GM20000 (cell line): ENCODE results near the gene VWF.

Experiments used
- DNase-seq: peaks from one replicate; pipeline ENCODE4 v3.0.0; 2012; ENCODE audit warnings: low spot score
- CTCF ChIP-seq: IDR thresholded peaks from 2 replicates; pipeline ENCODE4 v1.5.1; 2012; ENCODE audit warnings: mild to moderate bottlenecking, control low read depth; ENCODE audit errors: extremely low read depth, missing control alignments

Gene VWF

GRCh38 chr12:5921027-5921909, 203.2 kb downstream of the VWF start:
- DNase-seq, result no peak
- TF ChIP-seq CTCF, result no peak

GRCh38 chr12:5916785-5917290, 207.6 kb downstream of the VWF start:
- TF ChIP-seq CTCF, result no peak
- DNase-seq, result no peak

GRCh38 chr12:5915511-5915910, 209.0 kb downstream of the VWF start:
- TF ChIP-seq CTCF, result no peak
- DNase-seq, result no peak

- DNase-seq, result no peak
- TF ChIP-seq CTCF, result no peak
Measured at GRCh38 chr12:5914387-5915149, 209.9 kb downstream of the VWF start.

- no peak for DNase-seq
- TF ChIP-seq CTCF, result no peak
Measured at GRCh38 chr12:5913387-5913786, 211.1 kb downstream of the VWF start.

GRCh38 chr12:5912437-5913334, 211.8 kb downstream of the VWF start:
- no peak for TF ChIP-seq CTCF
- DNase-seq, result no peak

GRCh38 chr12:5912011-5912410, 212.5 kb downstream of the VWF start:
- TF ChIP-seq CTCF, result no peak
- no peak for DNase-seq
